GM12891 (cell line): ENCODE results near the gene ARHGEF16.

Experiments used
- PAX5 ChIP-seq: IDR thresholded peaks from 2 replicates; pipeline ENCODE4 v1.6.1; 2011; ENCODE audit warnings: low read length, moderate library complexity, mild to moderate bottlenecking; ENCODE audit not compliant: insufficient read depth, severe bottlenecking
- POLR2A ChIP-seq: IDR thresholded peaks from 2 replicates; pipeline ENCODE4 v1.6.1; 2011; ENCODE audit warnings: low read depth, low read length, control low read depth
- POLR2AphosphoS5 ChIP-seq: IDR thresholded peaks from 2 replicates; pipeline ENCODE4 v1.6.1; 2011; ENCODE audit warnings: low read depth, low read length, control low read depth
- SPI1 ChIP-seq: IDR thresholded peaks from 2 replicates; pipeline ENCODE4 v1.6.1; 2011; ENCODE audit warnings: low read depth, low read length, control low read depth
- TAF1 ChIP-seq: IDR thresholded peaks from 2 replicates; pipeline ENCODE4 v1.6.1; 2011; ENCODE audit warnings: low read depth, low read length, control low read depth

- TF ChIP-seq PAX5: no peak
- TF ChIP-seq POLR2AphosphoS5: no peak
- TF ChIP-seq POLR2A: no peak
- TF ChIP-seq TAF1: no peak
- TF ChIP-seq SPI1: no peak
Observed at GRCh38 chr1:3408751-3409266, 45.7 kb upstream of the ARHGEF16 start.
